Effector CD8-positive, alpha-beta T cell (primary cell): Measurements from ENCODE around the gene NPBWR2.

Source experiments
- DNase-seq: peaks from one replicate; lab custom pipeline; 2025; lab: John Stamatoyannopoulos, UW

NPBWR2 gene

DNA sequence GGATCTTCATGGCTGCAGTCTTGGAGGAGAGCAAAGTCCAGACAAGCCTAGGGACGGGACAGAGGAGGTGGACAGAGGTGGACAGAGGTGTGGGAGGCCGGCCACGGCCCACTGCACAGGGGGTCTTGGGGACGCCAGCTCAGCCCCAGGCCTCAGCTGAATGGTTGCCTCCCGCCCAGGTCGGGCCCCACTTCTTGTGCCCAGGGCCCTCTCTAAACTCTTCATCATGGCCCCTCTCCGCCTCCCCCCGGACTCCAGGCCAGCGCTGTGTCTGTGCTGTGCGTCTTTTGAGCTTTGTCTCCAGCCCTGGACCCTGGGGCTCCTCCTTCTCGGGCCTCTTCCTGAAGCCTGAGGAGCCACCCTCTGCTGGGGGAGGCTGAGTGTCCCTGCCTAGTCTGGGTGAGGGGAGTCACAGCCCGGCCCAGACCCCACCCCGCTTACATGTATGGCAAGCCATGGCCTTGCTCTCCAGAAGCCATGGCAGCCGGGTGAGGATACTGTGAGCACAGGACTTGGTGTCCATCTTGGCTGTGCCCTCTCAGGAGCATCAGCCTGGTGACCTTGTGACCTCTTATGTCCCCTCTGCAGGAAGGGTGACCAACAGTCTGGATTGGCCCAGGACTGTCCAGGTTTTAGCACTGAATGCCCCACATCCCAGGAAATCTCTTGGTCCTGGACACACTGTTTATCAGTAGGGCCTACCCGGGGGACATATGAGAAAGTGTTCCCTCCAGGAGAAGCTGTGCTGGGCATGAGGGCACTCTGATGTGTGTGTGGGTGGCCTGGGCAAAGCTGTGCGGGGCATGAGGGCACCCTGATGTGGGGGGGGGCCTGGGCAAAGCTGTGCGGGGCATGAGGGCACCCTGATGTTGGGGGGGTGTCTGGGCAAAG is 9.4 kb upstream of the NPBWR2 start:
- DNase-seq, result no peak

GRCh38 chr20:64116016-64116415 is 8.7 kb upstream of the NPBWR2 start:
- DNase-seq, result no peak

DNA sequence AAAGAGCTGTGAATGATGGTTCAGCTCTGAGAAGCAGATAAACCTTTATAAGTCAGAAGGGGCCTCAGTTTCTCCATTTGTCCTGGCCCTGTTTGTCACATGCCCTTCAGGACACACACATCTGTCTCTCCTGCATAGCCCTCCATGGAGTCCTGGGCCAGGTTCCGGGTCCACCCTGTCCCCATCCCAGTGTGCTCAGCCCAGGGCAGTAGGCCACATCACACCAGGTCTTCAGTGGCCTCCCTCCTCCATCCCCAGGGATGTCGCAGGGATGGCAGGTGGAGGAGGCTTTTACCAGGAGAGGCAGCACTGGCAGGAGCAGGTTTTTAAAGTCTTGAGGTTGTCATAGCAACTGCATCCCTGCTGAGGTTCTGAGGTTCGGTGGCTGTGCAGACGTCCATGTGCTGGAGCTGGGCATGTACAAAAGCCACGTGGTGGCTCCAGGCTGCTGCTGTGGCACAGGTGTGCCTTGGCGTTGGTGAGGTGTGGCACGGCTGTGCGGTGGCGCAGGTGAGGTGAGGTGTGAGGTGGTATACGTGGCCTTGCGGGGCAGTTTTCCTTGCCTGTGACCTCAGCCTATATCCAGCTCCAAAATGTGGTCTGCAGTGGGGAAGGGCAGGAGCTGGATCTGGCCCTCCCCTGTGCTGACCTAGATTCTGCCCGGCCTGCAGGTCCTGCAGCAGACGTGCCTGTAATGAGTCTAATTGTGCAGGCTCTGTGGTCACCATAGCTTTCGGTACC is 8.0 kb upstream of the NPBWR2 start:
- DNase-seq, result no peak

GRCh38 chr20:64114356-64114971 is 7.1 kb upstream of the NPBWR2 start:
- DNase-seq, result no peak

- DNase-seq, result no peak
Measured at GRCh38 chr20:64113796-64114355, 6.5 kb upstream of the NPBWR2 start.

GRCh38 chr20:64113444-64113775 is 6.0 kb upstream of the NPBWR2 start:
- no peak for DNase-seq

DNA sequence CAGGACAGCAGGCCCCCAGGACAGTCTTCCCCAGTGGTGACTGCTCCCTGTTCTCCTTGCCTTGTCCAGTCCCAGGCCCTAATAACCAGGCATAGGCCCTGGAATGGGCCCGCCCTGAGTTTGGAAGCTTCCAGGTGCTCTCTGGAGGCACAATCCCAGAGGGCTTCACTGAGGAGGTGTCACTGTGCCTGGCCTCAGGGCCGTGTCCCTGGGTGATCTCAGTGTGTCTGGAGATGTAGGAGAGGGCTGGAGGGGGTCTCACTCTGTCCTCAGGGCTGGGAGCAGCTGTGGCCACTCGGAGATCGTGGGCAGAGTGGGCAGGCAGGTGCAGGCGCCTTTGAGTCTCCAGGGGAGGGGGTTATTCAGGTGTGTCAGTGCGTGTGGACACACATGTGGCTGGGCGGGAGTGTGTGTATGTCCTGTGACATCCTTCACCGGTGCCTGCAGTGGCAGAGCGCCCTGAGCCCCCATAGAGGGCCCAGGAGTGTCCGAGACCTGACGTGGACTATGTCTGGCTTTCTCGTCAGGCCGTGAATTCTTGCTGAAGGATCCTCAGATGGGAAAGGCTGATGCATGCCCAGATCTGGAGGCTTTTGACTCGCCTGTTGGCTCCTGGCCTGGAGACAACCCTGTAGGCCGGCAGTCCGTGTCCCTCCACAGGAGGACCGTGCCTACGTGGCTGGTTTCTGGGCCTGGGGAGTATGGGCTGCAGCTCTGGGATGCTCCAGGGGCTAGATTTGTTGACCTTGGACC is 5.5 kb upstream of the NPBWR2 start:
- no peak for DNase-seq

GRCh38 chr20:64111841-64112641 is 4.7 kb upstream of the NPBWR2 start:
- no peak for DNase-seq

GRCh38 chr20:64110411-64111068 is 3.2 kb upstream of the NPBWR2 start:
- no peak for DNase-seq

GRCh38 chr20:64109831-64110391 is 2.5 kb upstream of the NPBWR2 start:
- no peak for DNase-seq

GRCh38 chr20:64108731-64109681 is 1.6 kb upstream of the NPBWR2 start:
- no peak for DNase-seq

GRCh38 chr20:64107736-64108457 is 532 bp upstream of the NPBWR2 start:
- DNase-seq, result no peak

- DNase-seq, result no peak
Measured at GRCh38 chr20:64106435-64106961, 867 bp downstream of the NPBWR2 start.

DNA sequence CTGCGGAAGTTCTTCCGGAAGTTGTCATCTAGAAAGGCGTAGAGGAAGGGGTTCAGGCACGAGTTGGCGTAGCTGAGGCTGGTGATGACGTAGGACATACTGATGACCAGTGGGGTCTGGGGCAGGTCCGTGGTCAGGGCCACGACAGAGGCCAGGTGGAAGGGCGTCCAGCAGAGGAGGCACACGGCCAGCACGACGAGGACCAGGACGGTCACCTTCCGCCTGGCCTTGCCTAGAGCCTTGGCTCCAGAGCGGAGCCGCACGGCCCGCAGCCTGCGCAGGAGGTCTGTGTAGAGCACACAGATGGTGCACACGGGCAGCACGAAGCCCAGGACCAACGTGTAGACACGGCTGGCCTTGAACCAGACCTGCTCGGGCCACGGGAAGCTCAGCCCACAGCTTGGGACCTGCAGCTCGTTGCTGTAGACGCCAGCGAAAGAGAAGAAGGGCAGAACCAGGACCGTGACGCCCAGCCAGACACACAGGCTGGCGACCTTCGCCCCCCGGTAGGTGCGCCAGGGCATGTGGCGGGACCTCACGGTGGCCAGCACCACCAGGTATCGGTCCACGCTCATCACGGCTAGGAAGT is 1.4 kb downstream of the NPBWR2 start:
- no peak for DNase-seq

DNA sequence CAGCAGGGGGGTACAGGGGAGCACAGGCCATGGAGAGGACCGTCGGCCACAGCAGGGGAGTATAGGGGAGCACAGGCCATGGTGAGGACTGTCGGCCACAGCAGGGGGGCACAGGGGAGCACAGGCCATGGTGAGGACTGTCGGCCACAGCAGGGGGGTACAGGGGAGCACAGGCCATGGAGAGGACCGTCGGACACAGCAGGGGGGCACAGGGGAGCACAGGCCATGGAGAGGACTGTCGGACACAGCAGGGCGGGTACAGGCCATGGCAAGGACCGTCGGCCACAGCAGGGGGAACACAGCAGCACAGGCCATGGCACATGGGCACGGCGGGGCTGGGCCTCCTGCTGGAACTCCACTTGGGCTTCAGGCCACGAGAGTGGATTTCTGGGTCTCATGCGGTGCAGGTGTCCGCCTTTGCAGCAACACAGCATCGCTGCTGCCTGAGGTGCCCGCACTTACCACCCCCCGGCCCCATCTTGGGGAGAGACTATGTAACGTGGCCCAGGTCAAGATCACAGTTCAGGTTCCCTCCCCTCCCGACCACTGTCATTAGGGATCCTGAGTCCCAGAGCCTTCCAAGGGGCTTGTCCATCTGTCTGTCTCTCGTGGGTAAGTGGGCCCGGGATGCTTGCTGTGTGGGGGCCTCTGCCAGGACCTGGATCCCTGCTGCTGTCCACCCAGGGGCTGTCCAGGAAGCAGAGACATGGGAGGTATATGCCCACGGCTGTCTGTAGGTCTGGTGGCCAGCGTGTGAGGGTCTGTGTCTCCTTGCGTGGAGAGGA is 2.5 kb downstream of the NPBWR2 start:
- DNase-seq, result no peak

DNA sequence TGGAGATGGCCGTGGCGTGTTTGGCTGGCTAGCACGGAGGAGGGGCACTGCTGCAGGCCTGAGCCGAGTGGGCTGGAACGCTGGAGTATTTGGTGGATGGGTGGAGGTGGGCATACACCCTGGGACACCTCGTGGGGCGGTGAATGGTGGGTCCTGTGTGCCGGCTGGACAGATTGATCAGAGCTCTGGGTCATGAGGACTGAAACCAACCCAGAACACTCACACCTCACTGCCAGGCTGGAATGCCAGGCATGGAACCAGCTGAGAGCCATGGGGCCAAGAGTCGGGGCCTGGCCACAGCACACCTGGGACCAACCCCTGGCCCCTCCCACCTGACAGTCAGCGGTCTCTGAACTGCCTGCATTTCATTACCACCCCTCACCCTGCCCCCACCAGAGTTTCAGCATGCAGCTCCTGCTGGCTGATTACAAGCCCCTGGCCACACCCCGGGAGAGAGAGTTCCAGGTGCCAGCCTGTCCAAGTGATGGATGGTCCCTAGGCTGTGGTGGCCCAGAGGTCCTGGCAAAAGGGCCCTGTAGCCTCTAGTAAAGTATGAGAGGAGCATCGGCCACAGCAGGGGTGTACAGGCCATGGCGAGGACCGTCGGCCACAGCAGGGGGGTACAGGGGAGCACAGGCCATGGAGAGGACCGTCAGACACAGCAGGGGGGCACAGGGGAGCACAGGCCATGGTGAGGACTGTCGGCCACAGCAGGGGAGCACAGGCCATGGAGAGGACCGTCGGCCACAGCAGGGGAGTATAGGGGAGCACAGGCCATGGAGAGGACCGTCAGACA is 3.3 kb downstream of the NPBWR2 start:
- DNase-seq, result no peak
